ENCODE data around the gene ECHS1.

The ECHS1 gene

GRCh38 chr10:133357285-133358161 lies 15.6 kb downstream of the ECHS1 start, which contains the start of gene FUOM:
Gene FUOM, minus strand, starts transcription at chr10:133358019. Its CDS starts 12 bp downstream, at chr10:133358007.
- H2AFZ ChIP-seq (ENCODE audit: insufficient read depth, low read length, poor library complexity) = peak within 1 kb of the TSS; percentile 51
- H3K4ac ChIP-seq (ENCODE audit: low read depth, low read length) = no peak within 1 kb of the TSS
- H3K27ac ChIP-seq (ENCODE audit: low read depth, low read length) = no peak within 1 kb of the TSS
- peak within 1 kb of the TSS; percentile 76 for H3K14ac ChIP-seq (ENCODE audit: low read length)
- H2AK5ac ChIP-seq (ENCODE audit: low read length) = peak within 1 kb of the TSS; percentile 10
- no CpG with 5 or more reads among the region's 83 CpGs for WGBS (ENCODE audit: extremely low coverage, insufficient coverage, insufficient read length)
- H3K9me3 ChIP-seq (ENCODE audit: insufficient read depth, low read depth, low read length) = peaks cover 2% of the 10 kb centered on the region
- peaks cover 11 to 14% of the 10 kb centered on the region in 2 experiments for H3K36me3 ChIP-seq (ENCODE audit: control insufficient read depth in 1 of 2, insufficient read depth in 2 of 2, low read length in 2 of 2)
- H3K4me2 ChIP-seq (ENCODE audit: low read length) = peak within 1 kb of the TSS; percentile 76
- H3K9ac ChIP-seq (ENCODE audit: low read length) = peak within 1 kb of the TSS; percentile 63
- DNase-seq = peak in 1 of 2 donors; percentile 17
- H2BK5ac ChIP-seq (ENCODE audit: low read depth, low read length, poor library complexity) = no peak within 1 kb of the TSS
- H3K23ac ChIP-seq (ENCODE audit: low read length) = no peak within 1 kb of the TSS
- H4K91ac ChIP-seq (ENCODE audit: low read depth, low read length) = peak within 1 kb of the TSS; percentile 76
- H3K79me1 ChIP-seq (ENCODE audit: low read length) = peaks cover 6% of the 10 kb centered on the region
- H3K4me3 ChIP-seq (ENCODE audit: low read depth, low read length) = peak within 1 kb of the TSS; percentile 74
- H3K18ac ChIP-seq (ENCODE audit: low read length) = peak within 1 kb of the TSS; percentile 85
- H2BK12ac ChIP-seq (ENCODE audit: low read length) = no peak within 1 kb of the TSS
- peaks cover 4% of the 10 kb centered on the region for H3K79me2 ChIP-seq (ENCODE audit: control insufficient read depth, insufficient read depth, low read length, poor library complexity)
- H4K12ac ChIP-seq (ENCODE audit: low read depth, low read length) = peak within 1 kb of the TSS; percentile 47
- H3K4me1 ChIP-seq (ENCODE audit: control insufficient read depth in 1 of 2, insufficient read depth in 2 of 2, low read length in 2 of 2) = peaks cover 8 to 9% of the 10 kb centered on the region in 2 experiments
- H3K27me3 ChIP-seq (ENCODE audit: insufficient read depth, low read length) = no peaks in the 10 kb centered on the region
- H2BK120ac ChIP-seq (ENCODE audit: insufficient read depth, low read length, poor library complexity) = peak within 1 kb of the TSS; percentile 65
- H4K8ac ChIP-seq (ENCODE audit: low read depth, low read length) = peak within 1 kb of the TSS; percentile 90

- peak overlapping the region; percentile 2 for H4K8ac ChIP-seq (ENCODE audit: low read depth, low read length)
- peaks cover 4% of the 10 kb centered on the region for H3K79me2 ChIP-seq (ENCODE audit: control insufficient read depth, insufficient read depth, low read length, poor library complexity)
- no peak overlapping the region for H3K4ac ChIP-seq (ENCODE audit: low read depth, low read length)
- H3K18ac ChIP-seq (ENCODE audit: low read length) = peak overlapping the region; percentile 22
- H3K23ac ChIP-seq (ENCODE audit: low read length) = no peak overlapping the region
- H2BK120ac ChIP-seq (ENCODE audit: insufficient read depth, low read length, poor library complexity) = no peak overlapping the region
- H2BK12ac ChIP-seq (ENCODE audit: low read length) = no peak overlapping the region
- peak overlapping the region; percentile 60 for H3K14ac ChIP-seq (ENCODE audit: low read length)
- peaks cover 4 to 6% of the 10 kb centered on the region in 2 experiments for H3K36me3 ChIP-seq (ENCODE audit: control insufficient read depth in 1 of 2, insufficient read depth in 2 of 2, low read length in 2 of 2)
- H3K4me2 ChIP-seq (ENCODE audit: low read length) = peak overlapping the region; percentile 76
- H3K79me1 ChIP-seq (ENCODE audit: low read length) = peaks cover 6% of the 10 kb centered on the region
- H4K91ac ChIP-seq (ENCODE audit: low read depth, low read length) = peak overlapping the region; percentile 76
- H3K4me3 ChIP-seq (ENCODE audit: low read depth, low read length) = peak overlapping the region; percentile 74
- H2BK5ac ChIP-seq (ENCODE audit: low read depth, low read length, poor library complexity) = no peak overlapping the region
- WGBS (ENCODE audit: extremely low coverage, insufficient coverage, insufficient read length) = no CpG with 5 or more reads among the region's 27 CpGs
- H3K27me3 ChIP-seq (ENCODE audit: insufficient read depth, low read length) = no peaks in the 10 kb centered on the region
- DNase-seq = no peak
- H4K12ac ChIP-seq (ENCODE audit: low read depth, low read length) = no peak overlapping the region
- peak overlapping the region; percentile 51 for H2AFZ ChIP-seq (ENCODE audit: insufficient read depth, low read length, poor library complexity)
- peak overlapping the region; percentile 10 for H2AK5ac ChIP-seq (ENCODE audit: low read length)
- peaks cover under 1% of the 10 kb centered on the region for H3K9me3 ChIP-seq (ENCODE audit: insufficient read depth, low read depth, low read length)
- H3K9ac ChIP-seq (ENCODE audit: low read length) = no peak overlapping the region
- no peak overlapping the region for H3K27ac ChIP-seq (ENCODE audit: low read depth, low read length)
- H3K4me1 ChIP-seq (ENCODE audit: control insufficient read depth in 1 of 2, insufficient read depth in 2 of 2, low read length in 2 of 2) = peaks cover 8 to 9% of the 10 kb centered on the region in 2 experiments
Measured at GRCh38 chr10:133356549-133357284, 16.4 kb downstream of the ECHS1 start.

- Histone ChIP-seq H3K4me3 (ENCODE audit: low read depth, low read length) (no peak overlapping the region), H3K4me2 (ENCODE audit: low read length) (no peak overlapping the region), H3K18ac (ENCODE audit: low read length) (no peak overlapping the region), H4K12ac (ENCODE audit: low read depth, low read length) (no peak overlapping the region), H4K8ac (ENCODE audit: low read depth, low read length) (no peak overlapping the region), H3K27me3 (ENCODE audit: insufficient read depth, low read length) (no peaks in the 10 kb centered on the region), H3K27ac (ENCODE audit: low read depth, low read length) (no peak overlapping the region), H3K23ac (ENCODE audit: low read length) (no peak overlapping the region), H4K91ac (ENCODE audit: low read depth, low read length) (no peak overlapping the region), H3K9ac (ENCODE audit: low read length) (no peak overlapping the region), H2BK12ac (ENCODE audit: low read length) (no peak overlapping the region), H2AFZ (ENCODE audit: insufficient read depth, low read length, poor library complexity) (no peak overlapping the region), H3K36me3 (ENCODE audit: control insufficient read depth in 1 of 2, insufficient read depth in 2 of 2, low read length in 2 of 2) (peaks cover 4% of the 10 kb centered on the region in 2 experiments), H3K79me1 (ENCODE audit: low read length) (peaks cover 6% of the 10 kb centered on the region), H3K4ac (ENCODE audit: low read depth, low read length) (no peak overlapping the region), H2AK5ac (ENCODE audit: low read length) (no peak overlapping the region), H2BK5ac (ENCODE audit: low read depth, low read length, poor library complexity) (no peak overlapping the region), H3K4me1 (ENCODE audit: control insufficient read depth in 1 of 2, insufficient read depth in 2 of 2, low read length in 2 of 2) (peaks cover 8 to 9% of the 10 kb centered on the region in 2 experiments), H2BK120ac (ENCODE audit: insufficient read depth, low read length, poor library complexity) (no peak overlapping the region), H3K9me3 (ENCODE audit: insufficient read depth, low read depth, low read length) (no peaks in the 10 kb centered on the region), H3K79me2 (ENCODE audit: control insufficient read depth, insufficient read depth, low read length, poor library complexity) (peaks cover 4% of the 10 kb centered on the region), H3K14ac (ENCODE audit: low read length) (no peak overlapping the region)
- no CpG with 5 or more reads among the region's 3 CpGs for WGBS (ENCODE audit: extremely low coverage, insufficient coverage, insufficient read length)
- no peak for DNase-seq
Measured at GRCh38 chr10:133355991-133356390, 17.2 kb downstream of the ECHS1 start.

- Histone ChIP-seq H2AK5ac (ENCODE audit: low read length) (no peak overlapping the region), H3K4me1 (ENCODE audit: control insufficient read depth in 1 of 2, insufficient read depth in 2 of 2, low read length in 2 of 2) (peaks cover 8 to 9% of the 10 kb centered on the region in 2 experiments), H3K14ac (ENCODE audit: low read length) (no peak overlapping the region), H2BK120ac (ENCODE audit: insufficient read depth, low read length, poor library complexity) (no peak overlapping the region), H3K4me2 (ENCODE audit: low read length) (no peak overlapping the region), H3K36me3 (ENCODE audit: control insufficient read depth in 1 of 2, insufficient read depth in 2 of 2, low read length in 2 of 2) (peaks cover 4% of the 10 kb centered on the region in 2 experiments), H2BK5ac (ENCODE audit: low read depth, low read length, poor library complexity) (no peak overlapping the region), H4K91ac (ENCODE audit: low read depth, low read length) (no peak overlapping the region), H3K23ac (ENCODE audit: low read length) (no peak overlapping the region), H3K4ac (ENCODE audit: low read depth, low read length) (no peak overlapping the region), H2BK12ac (ENCODE audit: low read length) (no peak overlapping the region), H3K27ac (ENCODE audit: low read depth, low read length) (no peak overlapping the region), H2AFZ (ENCODE audit: insufficient read depth, low read length, poor library complexity) (no peak overlapping the region), H3K27me3 (ENCODE audit: insufficient read depth, low read length) (no peaks in the 10 kb centered on the region), H3K79me1 (ENCODE audit: low read length) (peaks cover 6% of the 10 kb centered on the region), H3K9ac (ENCODE audit: low read length) (no peak overlapping the region), H4K12ac (ENCODE audit: low read depth, low read length) (no peak overlapping the region), H4K8ac (ENCODE audit: low read depth, low read length) (no peak overlapping the region), H3K9me3 (ENCODE audit: insufficient read depth, low read depth, low read length) (no peaks in the 10 kb centered on the region), H3K4me3 (ENCODE audit: low read depth, low read length) (no peak overlapping the region), H3K79me2 (ENCODE audit: control insufficient read depth, insufficient read depth, low read length, poor library complexity) (peaks cover 4% of the 10 kb centered on the region), H3K18ac (ENCODE audit: low read length) (no peak overlapping the region)
- no peak for DNase-seq
- no CpG with 5 or more reads among the region's 6 CpGs for WGBS (ENCODE audit: extremely low coverage, insufficient coverage, insufficient read length)
Measured at GRCh38 chr10:133355266-133355665, 17.9 kb downstream of the ECHS1 start.

Data from trophoblast cell (in vitro differentiated cells and primary cell).